ENCODE measurements around the gene VPS29. TPM values are rescaled to one million over a fixed set of nuclear protein-coding genes. Genes with fewer than 3 reads are reported as not detected.

Gene VPS29
- total RNA-seq, 2 donors from 2014 or later, result 120 to 130 TPM

- intact Hi-C loops (cut with DNase I), result no loop called here
- TF ChIP-seq CTCF (IDR thresholded peaks at IDR 0.05), result no peak
- Histone ChIP-seq H3K27me3 (no peaks in the 10 kb centered on the region), H3K36me3 (no peaks in the 10 kb centered on the region), H3K9me3 (no peaks in the 10 kb centered on the region), H3K9ac (ENCODE audit: low read depth in 2 of 2, low read length in 2 of 2) (no peak overlapping the region), H3K4me1 (peaks cover 9% of the 10 kb centered on the region), H3K4me3 (no peak overlapping the region), H3K27ac (no peak overlapping the region)
- DNase-seq, result no peak
These were observed 1.5 kb upstream of the VPS29 start for GRCh38 chr12:110503432-110503831.

DNA sequence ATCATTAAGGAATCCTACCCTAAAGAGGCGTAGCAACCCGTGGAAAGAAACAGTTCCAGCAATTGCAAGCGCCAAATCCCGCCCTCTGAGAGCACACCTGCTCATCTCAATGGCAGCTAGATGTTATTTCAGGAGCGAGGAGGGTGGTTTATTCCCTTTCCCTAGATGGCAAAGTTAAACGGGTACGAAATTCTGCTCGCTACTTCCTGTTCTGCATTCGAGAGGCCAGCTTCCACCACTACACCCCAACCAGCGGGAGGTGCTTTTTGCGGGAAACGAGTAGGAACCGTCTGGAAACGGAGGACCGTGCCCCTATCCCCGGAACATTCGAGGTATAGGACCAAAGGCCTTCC, 536 bp downstream of the VPS29 start:
- intact Hi-C loops (cut with DNase I), result no loop called here
- DNase-seq, result peak; percentile 64
- Histone ChIP-seq H3K4me1 (peaks cover 9% of the 10 kb centered on the region), H3K27me3 (no peaks in the 10 kb centered on the region), H3K9ac (ENCODE audit: low read depth in 2 of 2, low read length in 2 of 2) (peak overlapping the region; percentile 94 to 96), H3K4me3 (peak overlapping the region; percentile 91), H3K27ac (peak overlapping the region; percentile 96), H3K9me3 (no peaks in the 10 kb centered on the region), H3K36me3 (no peaks in the 10 kb centered on the region)
- no peak for TF ChIP-seq CTCF (IDR thresholded peaks at IDR 0.05)

DNA sequence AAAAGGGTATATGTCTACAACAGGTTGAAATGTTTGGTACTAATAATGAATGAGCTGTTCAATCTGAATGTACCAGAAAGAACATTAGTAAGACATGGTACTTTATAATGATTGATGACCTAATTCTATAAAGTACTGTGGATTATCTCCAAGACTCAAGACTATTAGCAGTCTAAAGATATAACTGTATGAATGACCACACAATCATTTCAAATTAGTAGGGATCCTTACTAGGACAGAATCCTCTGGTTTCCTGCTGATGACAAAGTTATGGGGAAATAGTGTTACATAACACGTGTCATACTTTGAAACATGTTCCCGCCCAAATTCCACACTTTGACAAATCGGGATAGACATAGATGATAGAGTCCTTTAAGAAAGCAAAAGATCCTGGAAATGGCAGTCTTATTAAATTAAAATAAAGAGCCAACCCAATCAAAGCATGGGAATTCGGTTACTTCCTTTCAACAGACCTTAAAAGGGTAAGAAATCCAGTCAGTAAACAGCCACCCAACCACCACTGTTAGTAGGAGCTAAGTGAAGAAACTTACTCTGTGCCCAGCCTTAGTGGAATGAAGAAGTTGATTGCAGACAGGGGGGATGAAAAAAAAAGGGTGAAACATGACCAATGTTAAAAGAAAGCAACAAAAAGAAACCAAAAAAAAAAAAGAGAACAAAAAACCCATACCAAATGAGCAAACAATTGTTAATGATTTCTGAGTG, 2.8 kb downstream of the VPS29 start:
- Histone ChIP-seq H3K9ac (ENCODE audit: low read depth in 2 of 2, low read length in 2 of 2) (no peak overlapping the region), H3K9me3 (no peaks in the 10 kb centered on the region), H3K4me1 (peaks cover 9% of the 10 kb centered on the region), H3K27me3 (no peaks in the 10 kb centered on the region), H3K36me3 (peaks cover 4% of the 10 kb centered on the region), H3K27ac (no peak overlapping the region), H3K4me3 (no peak overlapping the region)
- TF ChIP-seq CTCF (IDR thresholded peaks at IDR 0.05), result no peak
- intact Hi-C loops (cut with DNase I), result no loop called here
- DNase-seq, result no peak

DNA sequence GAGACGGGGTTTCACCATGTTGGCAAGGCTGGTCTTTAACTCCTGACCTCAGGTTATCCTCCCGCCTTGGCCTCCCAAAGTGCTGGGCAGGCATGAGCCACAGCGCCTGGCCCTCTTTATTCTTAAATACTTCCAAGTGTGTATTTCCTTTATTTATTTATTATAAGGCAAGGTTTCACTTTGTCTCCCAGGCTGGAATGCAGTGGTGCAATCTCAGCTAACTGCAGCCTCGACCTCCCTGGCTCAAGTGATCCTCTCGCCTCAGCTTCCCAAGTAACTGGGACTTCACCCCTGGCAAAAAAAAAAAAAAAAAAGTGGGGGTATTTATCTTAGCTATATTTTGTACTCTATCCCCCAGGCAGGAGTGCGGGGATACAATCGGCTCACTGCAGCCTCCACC, 26.5 kb downstream of the VPS29 start:
- no peaks in the 10 kb centered on the region for H3K4me1 ChIP-seq
- no peaks in the 10 kb centered on the region for H3K36me3 ChIP-seq
- TF ChIP-seq CTCF (IDR thresholded peaks at IDR 0.05), result no peak
- intact Hi-C loops (cut with DNase I), result no loop called here
- H3K27me3 ChIP-seq, result no peaks in the 10 kb centered on the region
- H3K4me3 ChIP-seq, result no peak overlapping the region
- no peaks in the 10 kb centered on the region for H3K9me3 ChIP-seq
- H3K9ac ChIP-seq (ENCODE audit: low read depth in 2 of 2, low read length in 2 of 2), result no peak overlapping the region
- no peak overlapping the region for H3K27ac ChIP-seq
- DNase-seq, result no peak

- peak; percentile 99 for DNase-seq
- Histone ChIP-seq H3K4me3 (peak within 1 kb of the TSS; percentile 68), H3K27ac (peak within 1 kb of the TSS; percentile 84), H3K27me3 (no peaks in the 10 kb centered on the region), H3K9ac (ENCODE audit: low read depth in 2 of 2, low read length in 2 of 2) (peak within 1 kb of the TSS; percentile 83 to 90), H3K4me1 (peaks cover 7% of the 10 kb centered on the region), H3K36me3 (no peaks in the 10 kb centered on the region), H3K9me3 (no peaks in the 10 kb centered on the region)
- no peak for TF ChIP-seq CTCF (IDR thresholded peaks at IDR 0.05)
- intact Hi-C loops (cut with DNase I), result loop anchor here (5.0 to 10.0 kb wide), 2 partner anchors 134 to 356 kb away; no protein-coding TSS in a partner anchor
These were observed 33.5 kb downstream of the VPS29 start, which contains the start of the genes FAM216A and GPN3 for GRCh38 chr12:110468214-110469048. Gene FAM216A (plus strand): TSS chr12:110468845. CDS start chr12:110468876, 31 bp downstream. Gene GPN3 (minus strand): TSS chr12:110468257. CDS start chr12:110468203, 54 bp downstream.
